Mesenchymal stem cell (in vitro differentiated cells and primary cell): ENCODE measurements around the gene PLXNB3.
"Not testable (repeated sequence)": the region's sequence is repeated elsewhere in the genome, so short reads cannot be mapped to it uniquely, and the experiment has no call there.

Experiments used
- DNase-seq: peaks from one replicate; pipeline ENCODE4 v3.0.0-alpha.2; 2013
- H2AFZ ChIP-seq: one replicate; pipeline ENCODE4 v1.6.1; 2013; ENCODE audit warnings: low read depth, mild to moderate bottlenecking, control low read depth, inconsistent platforms, low read length, moderate library complexity
- H2AK5ac ChIP-seq: 2 replicates; pipeline ENCODE4 v1.6.1; 2013; ENCODE audit warnings: low read length, moderate library complexity, mild to moderate bottlenecking, inconsistent platforms; ENCODE audit not compliant: severe bottlenecking
- H2BK120ac ChIP-seq: one replicate; pipeline ENCODE4 v1.6.1; 2013; ENCODE audit warnings: low read depth, mild to moderate bottlenecking, inconsistent platforms, low read length, moderate library complexity
- H2BK12ac ChIP-seq, 2 experiments: one replicate each; pipeline ENCODE4 v1.6.1; 2013; ENCODE audit warnings: inconsistent platforms in 2 of 2, low read length in 2 of 2, mild to moderate bottlenecking in 2 of 2, moderate library complexity in 2 of 2, control low read depth in 1 of 2
- H2BK15ac ChIP-seq: one replicate; pipeline ENCODE4 v1.6.1; 2013; ENCODE audit warnings: mild to moderate bottlenecking, low read depth, inconsistent platforms; ENCODE audit not compliant: poor library complexity, severe bottlenecking
- H2BK5ac ChIP-seq: 2 replicates; pipeline ENCODE4 v1.6.1; 2013; ENCODE audit warnings: low read depth, mild to moderate bottlenecking, low read length, control low read depth, inconsistent platforms; ENCODE audit not compliant: poor library complexity, severe bottlenecking
- H3K14ac ChIP-seq, 2 experiments: one replicate each; pipeline ENCODE4 v1.6.1; 2013; ENCODE audit warnings: inconsistent platforms in 2 of 2, low read length in 2 of 2, control low read depth in 1 of 2, mild to moderate bottlenecking in 1 of 2, moderate library complexity in 1 of 2
- H3K18ac ChIP-seq, 2 experiments: one replicate each; pipeline ENCODE4 v1.6.1; 2013; ENCODE audit warnings: inconsistent platforms in 2 of 2, low read length in 2 of 2, control low read depth in 1 of 2, low read depth in 1 of 2, mild to moderate bottlenecking in 1 of 2
- H3K23ac ChIP-seq, 2 experiments: one replicate each; pipeline ENCODE4 v1.6.1; 2013; ENCODE audit warnings: inconsistent platforms in 2 of 2, low read length in 2 of 2, mild to moderate bottlenecking in 2 of 2, moderate library complexity in 2 of 2, control low read depth in 1 of 2
- H3K27ac ChIP-seq: 2 replicates; pipeline ENCODE4 v1.5.1; 2013; ENCODE audit warnings: mild to moderate bottlenecking, moderate library complexity, low read length, control low read depth, inconsistent platforms; ENCODE audit not compliant: poor library complexity, severe bottlenecking
- H3K27me3 ChIP-seq, 2 experiments: 2 replicates each; pipeline versions ENCODE4 v1.6.1 to v1.7.0; 2013; ENCODE audit warnings: low read length in 2 of 2, mild to moderate bottlenecking in 2 of 2, moderate library complexity in 2 of 2, control low read depth in 1 of 2, inconsistent platforms in 1 of 2; ENCODE audit not compliant: control insufficient read depth in 1 of 2, insufficient read depth in 1 of 2
- H3K36me3 ChIP-seq, 2 experiments: 2 replicates each; pipeline versions ENCODE4 v1.6.1 to v1.7.0; 2013; ENCODE audit warnings: low read length in 2 of 2, control low read depth in 1 of 2, inconsistent platforms in 1 of 2, low read depth in 1 of 2, mild to moderate bottlenecking in 1 of 2; ENCODE audit not compliant: insufficient read depth in 2 of 2, control insufficient read depth in 1 of 2
- H3K4ac ChIP-seq, 2 experiments: one replicate each; pipeline ENCODE4 v1.6.1; 2013; ENCODE audit warnings: inconsistent platforms in 2 of 2, low read length in 2 of 2, mild to moderate bottlenecking in 2 of 2, moderate library complexity in 2 of 2, control low read depth in 1 of 2, low read depth in 1 of 2
- H3K4me1 ChIP-seq: 2 replicates; pipeline ENCODE4 v1.6.1; 2013; ENCODE audit warnings: low read depth, low read length, control low read depth; ENCODE audit not compliant: control insufficient read depth, insufficient read depth
- H3K4me2 ChIP-seq: 2 replicates; pipeline ENCODE4 v1.6.1; 2013; ENCODE audit warnings: low read length, mild to moderate bottlenecking, inconsistent platforms; ENCODE audit not compliant: poor library complexity, severe bottlenecking
- H3K4me3 ChIP-seq, 2 experiments: 2 replicates each; pipeline versions ENCODE4 v1.5.1 to v1.7.0; 2013; ENCODE audit warnings: low read length in 2 of 2, mild to moderate bottlenecking in 2 of 2, control low read depth in 1 of 2, low read depth in 1 of 2; ENCODE audit not compliant: insufficient read depth in 1 of 2
- H3K79me1 ChIP-seq: replicated peaks from 2 replicates; pipeline ENCODE4 v1.6.1; 2013; ENCODE audit warnings: mild to moderate bottlenecking, control low read depth, low read length, inconsistent platforms; ENCODE audit not compliant: poor library complexity, severe bottlenecking
- H3K9ac ChIP-seq: 2 replicates; pipeline ENCODE4 v1.7.0; 2013; ENCODE audit warnings: mild to moderate bottlenecking, low read length, moderate library complexity
- H3K9me3 ChIP-seq: 2 replicates; pipeline ENCODE4 v1.7.0; 2013; ENCODE audit warnings: mild to moderate bottlenecking, low read length; ENCODE audit not compliant: control insufficient read depth
- H4K8ac ChIP-seq: one replicate; pipeline ENCODE4 v1.6.1; 2013; ENCODE audit warnings: inconsistent platforms, mild to moderate bottlenecking, low read length, moderate library complexity
- H4K91ac ChIP-seq: one replicate; pipeline ENCODE4 v1.6.1; 2013; ENCODE audit warnings: mild to moderate bottlenecking, low read length, inconsistent platforms
- WGBS: methylation state at CpG from one replicate; pipeline ENCODE4 v1.1.7; 2013; ENCODE audit warnings: mixed read lengths; 5-methylcytosine and 5-hydroxymethylcytosine counted together

Gene PLXNB3

DNA sequence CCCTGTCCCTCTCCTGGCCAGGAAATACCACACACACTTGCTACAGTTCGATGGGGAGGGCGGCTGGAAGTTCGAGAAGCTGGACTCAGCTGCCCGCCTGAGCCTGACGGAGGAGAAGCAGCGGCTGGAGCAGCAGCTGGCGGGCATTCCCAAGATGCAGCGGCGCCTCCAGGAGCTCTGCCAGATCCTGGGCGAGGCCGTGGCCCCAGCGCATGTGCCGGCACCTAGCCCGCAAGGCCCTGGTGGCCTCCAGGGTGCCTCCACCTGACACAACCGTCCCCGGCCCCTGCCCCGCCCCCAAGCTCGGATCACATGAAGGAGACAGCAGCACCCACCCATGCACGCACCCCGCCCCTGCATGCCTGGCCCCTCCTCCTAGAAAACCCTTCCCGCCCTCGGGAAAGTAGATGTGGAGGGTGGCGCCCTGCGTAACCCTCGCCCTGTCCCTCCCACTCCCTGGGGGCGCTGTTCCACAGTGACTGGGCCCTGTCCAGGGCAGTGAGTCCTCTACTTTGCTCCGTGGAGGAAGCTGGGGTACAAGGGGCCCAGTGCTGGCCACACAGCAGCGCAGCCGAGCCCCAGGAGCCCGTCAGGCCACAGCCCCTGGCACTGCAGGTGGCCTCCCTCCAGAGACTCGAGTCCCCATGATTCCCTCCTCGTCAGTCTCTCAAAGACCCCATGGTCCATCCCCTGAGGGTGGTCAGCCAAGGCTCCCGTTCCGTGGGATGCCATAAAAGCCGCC is 20.4 kb upstream of the PLXNB3 start:
- H3K4me3 ChIP-seq, result peak overlapping the region in 1 of 2 experiments; percentile 18
- H3K79me1 ChIP-seq, H2BK12ac ChIP-seq, H3K9ac ChIP-seq, H2BK120ac ChIP-seq, H3K27me3 ChIP-seq, H2BK5ac ChIP-seq, H3K4ac ChIP-seq, H2AK5ac ChIP-seq, H3K4me2 ChIP-seq, H3K23ac ChIP-seq, H3K9me3 ChIP-seq, H2AFZ ChIP-seq, H3K27ac ChIP-seq, H3K18ac ChIP-seq, H3K14ac ChIP-seq, H2BK15ac ChIP-seq, H3K4me1 ChIP-seq, H4K91ac ChIP-seq, DNase-seq: not testable (repeated sequence)
- H3K36me3 ChIP-seq, result peaks cover under 1 to 12% of the 10 kb centered on the region in 2 experiments
- H4K8ac ChIP-seq, result peak overlapping the region; percentile 69
- WGBS, result 12% methylated on average over 9 of the region's 35 CpGs

DNA sequence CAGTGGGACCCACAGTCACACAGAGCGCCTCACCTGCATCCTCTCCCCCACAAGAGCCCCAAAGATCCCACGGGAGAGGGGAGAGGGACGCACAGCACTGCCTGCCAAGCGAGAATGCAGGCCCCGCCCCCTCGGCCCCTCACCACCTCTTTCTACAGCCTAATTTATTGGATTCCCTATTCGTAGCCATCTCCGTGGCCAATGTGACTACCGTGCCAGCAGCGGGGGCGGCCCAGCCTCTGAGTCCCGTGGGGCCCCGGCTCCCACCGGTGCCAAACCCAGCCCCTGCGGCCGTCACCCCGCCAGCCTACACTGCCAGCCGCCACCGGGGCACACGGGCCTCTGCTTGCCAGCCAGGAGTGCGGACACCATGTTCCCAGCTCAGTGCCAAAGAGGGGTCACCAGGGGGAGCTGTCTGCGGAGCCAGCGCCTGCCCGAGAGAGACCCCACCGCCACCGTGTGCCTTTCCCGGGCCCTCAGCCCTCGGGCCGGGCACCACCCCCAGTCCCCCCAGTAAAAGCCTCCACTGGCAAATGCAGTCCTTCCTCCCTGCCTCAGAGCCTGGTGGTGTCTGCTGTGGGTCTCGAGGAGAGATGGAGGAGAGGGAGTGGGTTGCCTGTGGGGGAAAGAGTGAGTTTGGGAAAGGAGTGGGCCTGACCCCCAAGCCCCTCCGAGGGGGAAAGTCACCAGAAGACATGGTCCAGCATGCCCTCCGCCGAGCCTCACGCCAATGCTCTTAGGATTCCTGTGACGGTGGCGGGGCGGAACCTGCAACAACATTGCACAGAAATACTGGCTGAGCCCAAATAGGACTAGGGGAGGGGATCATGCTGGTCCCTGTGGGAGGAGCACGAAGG is 19.6 kb upstream of the PLXNB3 start:
- Histone ChIP-seq H2BK5ac (no peak overlapping the region), H3K36me3 (peaks cover 0 to 12% of the 10 kb centered on the region in 2 experiments), H2BK12ac (no peak overlapping the region), H3K9ac (no peak overlapping the region), H3K23ac (no peak overlapping the region), H3K14ac (no peak overlapping the region), H2BK15ac (no peak overlapping the region), H3K4me3 (peak overlapping the region in 1 of 2 experiments; percentile 18), H2BK120ac (no peak overlapping the region), H3K27ac (no peak overlapping the region), H3K18ac (no peak overlapping the region), H3K4ac (no peak overlapping the region), H3K4me1 (peaks cover 5% of the 10 kb centered on the region), H3K27me3 (peaks cover 0 to 8% of the 10 kb centered on the region in 2 experiments), H3K79me1 (no peaks in the 10 kb centered on the region), H3K9me3 (peaks cover under 1% of the 10 kb centered on the region), H2AK5ac (no peak overlapping the region), H2AFZ (no peak overlapping the region), H4K8ac (peak overlapping the region; percentile 69), H3K4me2 (no peak overlapping the region), H4K91ac (no peak overlapping the region)
- WGBS, result 33% methylated on average over 25 of the region's 38 CpGs
- no peak for DNase-seq

DNA sequence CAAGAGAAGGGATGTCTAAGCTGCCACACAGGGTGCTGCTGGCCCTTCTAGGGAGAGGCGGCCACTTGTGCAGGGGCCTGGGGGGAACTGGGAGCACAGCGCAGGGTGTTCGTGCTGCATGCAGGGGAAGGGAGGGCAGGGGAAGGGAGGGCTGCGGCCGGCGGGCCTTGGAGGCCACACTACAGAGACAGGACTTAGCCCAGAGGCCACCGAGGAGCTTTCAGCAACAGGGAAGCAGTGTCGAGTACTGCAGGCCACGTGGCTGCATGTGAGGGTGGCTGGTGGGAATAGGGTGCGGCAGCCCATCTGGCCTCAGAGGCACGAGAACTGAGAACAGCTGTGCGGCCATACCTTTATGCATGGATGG is 19.0 kb upstream of the PLXNB3 start:
- not testable (repeated sequence) for H3K4me1 ChIP-seq, H4K8ac ChIP-seq, H3K18ac ChIP-seq, H3K9ac ChIP-seq, H3K4me2 ChIP-seq, H3K23ac ChIP-seq, H2AK5ac ChIP-seq, H3K4ac ChIP-seq, H2BK15ac ChIP-seq, H3K4me3 ChIP-seq, H3K27ac ChIP-seq, H4K91ac ChIP-seq, H2BK120ac ChIP-seq, H2BK5ac ChIP-seq, H3K27me3 ChIP-seq, H2BK12ac ChIP-seq, H2AFZ ChIP-seq, H3K79me1 ChIP-seq, DNase-seq, H3K14ac ChIP-seq, H3K9me3 ChIP-seq, H3K36me3 ChIP-seq
- WGBS, result 73% methylated on average over 8 of the region's 12 CpGs

DNA sequence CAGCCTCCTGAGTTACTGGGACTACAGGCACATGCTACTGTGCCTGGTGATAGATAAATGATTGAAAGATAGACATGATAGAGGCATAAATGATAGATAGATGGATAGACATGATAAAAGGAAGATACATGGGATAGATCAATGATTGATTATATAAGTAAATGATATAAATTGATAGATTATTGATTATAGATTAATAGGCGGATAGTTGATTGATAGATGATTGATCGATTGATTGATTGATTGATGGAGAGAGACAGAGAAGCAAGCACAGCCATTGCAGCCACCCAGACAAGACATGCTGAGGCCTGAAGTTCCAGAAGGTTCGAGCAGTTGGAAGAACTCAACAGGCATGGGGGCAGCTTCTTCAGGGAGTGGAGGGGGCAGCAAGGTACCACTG is 17.7 kb upstream of the PLXNB3 start:
- H3K79me1 ChIP-seq, result no peaks in the 10 kb centered on the region
- no peak overlapping the region for H2AFZ ChIP-seq
- no peak overlapping the region for H3K18ac ChIP-seq
- H2AK5ac ChIP-seq, result no peak overlapping the region
- H2BK120ac ChIP-seq, result no peak overlapping the region
- H3K14ac ChIP-seq, result no peak overlapping the region
- no peak overlapping the region for H3K4me2 ChIP-seq
- H2BK12ac ChIP-seq, result no peak overlapping the region
- WGBS, result 69% methylated on average over 3 of the region's 3 CpGs
- peaks cover 3% of the 10 kb centered on the region for H3K9me3 ChIP-seq
- H3K4me3 ChIP-seq, result no peak overlapping the region
- DNase-seq, result no peak
- H3K36me3 ChIP-seq, result no peaks in the 10 kb centered on the region
- H4K8ac ChIP-seq, result no peak overlapping the region
- H3K27ac ChIP-seq, result no peak overlapping the region
- no peak overlapping the region for H3K23ac ChIP-seq
- no peak overlapping the region for H2BK5ac ChIP-seq
- no peak overlapping the region for H3K4ac ChIP-seq
- H2BK15ac ChIP-seq, result no peak overlapping the region
- peaks cover 0 to 12% of the 10 kb centered on the region in 2 experiments for H3K27me3 ChIP-seq
- no peak overlapping the region for H3K9ac ChIP-seq
- no peak overlapping the region for H4K91ac ChIP-seq
- peaks cover 5% of the 10 kb centered on the region for H3K4me1 ChIP-seq
